ENCODE results near the gene ZNF382.

Gene ZNF382

DNA sequence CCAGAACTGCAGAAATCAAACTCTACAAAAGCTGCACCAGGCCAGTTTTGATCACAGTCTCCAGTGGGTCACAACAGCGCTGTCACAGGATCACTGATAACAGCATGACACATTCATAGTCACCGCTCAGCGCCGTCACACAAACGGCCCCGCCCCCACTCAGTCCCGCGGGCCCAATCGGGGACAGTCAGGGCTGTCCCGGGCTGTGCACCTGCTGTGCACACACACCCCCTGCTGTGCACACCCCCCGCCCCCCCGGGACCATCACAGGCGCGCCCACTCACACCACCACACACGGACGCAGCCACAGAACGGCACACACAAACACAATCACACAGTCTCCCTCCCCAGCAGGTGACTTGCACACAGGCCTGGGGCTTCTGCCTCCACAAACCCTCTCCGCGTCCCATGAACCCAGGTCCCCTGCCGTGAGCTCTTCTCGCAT lies 435 bp upstream of the ZNF382 start:
- Histone ChIP-seq H3K9me3 (no peaks in the 10 kb centered on the region), H3K4me3 (peak overlapping the region; percentile 73 to 84), H3K36me3 (peaks cover 9 to 20% (median 11%) of the 10 kb centered on the region in 3 donors), H3K27ac (peak overlapping the region; percentile 85 to 89), H3K4me1 (peaks cover 0 to 12% (median 3%) of the 10 kb centered on the region in 4 donors), H3K27me3 (no peaks in the 10 kb centered on the region)
- TF ChIP-seq, protein P1, sequence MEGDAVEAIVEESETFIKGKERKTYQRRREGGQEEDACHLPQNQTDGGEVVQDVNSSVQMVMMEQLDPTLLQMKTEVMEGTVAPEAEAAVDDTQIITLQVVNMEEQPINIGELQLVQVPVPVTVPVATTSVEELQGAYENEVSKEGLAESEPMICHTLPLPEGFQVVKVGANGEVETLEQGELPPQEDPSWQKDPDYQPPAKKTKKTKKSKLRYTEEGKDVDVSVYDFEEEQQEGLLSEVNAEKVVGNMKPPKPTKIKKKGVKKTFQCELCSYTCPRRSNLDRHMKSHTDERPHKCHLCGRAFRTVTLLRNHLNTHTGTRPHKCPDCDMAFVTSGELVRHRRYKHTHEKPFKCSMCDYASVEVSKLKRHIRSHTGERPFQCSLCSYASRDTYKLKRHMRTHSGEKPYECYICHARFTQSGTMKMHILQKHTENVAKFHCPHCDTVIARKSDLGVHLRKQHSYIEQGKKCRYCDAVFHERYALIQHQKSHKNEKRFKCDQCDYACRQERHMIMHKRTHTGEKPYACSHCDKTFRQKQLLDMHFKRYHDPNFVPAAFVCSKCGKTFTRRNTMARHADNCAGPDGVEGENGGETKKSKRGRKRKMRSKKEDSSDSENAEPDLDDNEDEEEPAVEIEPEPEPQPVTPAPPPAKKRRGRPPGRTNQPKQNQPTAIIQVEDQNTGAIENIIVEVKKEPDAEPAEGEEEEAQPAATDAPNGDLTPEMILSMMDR (IDR thresholded peaks at IDR 0.05): no peak
- peak; percentile 49 to 83 for DNase-seq
- intact Hi-C loops (cut with DNase I; ENCODE audit: low total_unique reads): no loop called here

DNA sequence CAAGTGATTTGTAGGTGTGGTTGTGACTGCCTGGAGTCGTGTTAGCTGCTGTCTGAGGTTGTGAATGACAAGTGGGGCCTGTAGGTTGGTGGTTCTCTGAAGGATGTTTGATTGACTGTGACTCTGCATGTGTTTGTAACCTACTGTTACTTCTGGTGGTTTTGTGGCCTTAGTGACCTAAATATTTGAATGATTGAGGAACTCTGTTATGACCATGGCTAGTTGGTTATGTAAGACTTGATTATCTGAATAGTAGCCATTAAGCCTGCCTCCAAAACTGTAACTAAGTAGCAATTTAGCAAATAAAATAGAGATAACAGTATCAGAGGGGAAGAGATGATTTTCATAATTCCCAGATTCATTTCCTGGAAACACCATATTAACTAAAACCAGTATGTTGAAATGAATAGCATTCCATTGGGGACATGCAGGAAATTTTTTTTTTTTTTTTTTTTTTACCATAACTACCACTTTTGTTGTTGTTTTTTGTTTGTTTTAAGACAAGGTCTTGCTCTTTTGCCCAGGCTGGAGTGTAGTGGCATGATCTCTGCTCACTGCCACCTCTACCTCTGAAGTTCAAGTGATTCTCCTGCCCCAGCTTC lies 865 bp downstream of the ZNF382 start:
- no peak for DNase-seq
- H3K36me3 ChIP-seq: peaks cover 22 to 33% (median 23%) of the 10 kb centered on the region in 3 donors
- TF ChIP-seq, protein P1 (IDR thresholded peaks at IDR 0.05): no peak
- H3K4me3 ChIP-seq: peak overlapping the region; percentile 73 to 84
- H3K4me1 ChIP-seq: peaks cover 0 to 12% (median 3%) of the 10 kb centered on the region in 4 donors
- intact Hi-C loops (cut with DNase I; ENCODE audit: low total_unique reads): no loop called here
- H3K27me3 ChIP-seq: no peaks in the 10 kb centered on the region
- H3K9me3 ChIP-seq: no peaks in the 10 kb centered on the region
- peak overlapping the region; percentile 85 to 89 for H3K27ac ChIP-seq

DNA sequence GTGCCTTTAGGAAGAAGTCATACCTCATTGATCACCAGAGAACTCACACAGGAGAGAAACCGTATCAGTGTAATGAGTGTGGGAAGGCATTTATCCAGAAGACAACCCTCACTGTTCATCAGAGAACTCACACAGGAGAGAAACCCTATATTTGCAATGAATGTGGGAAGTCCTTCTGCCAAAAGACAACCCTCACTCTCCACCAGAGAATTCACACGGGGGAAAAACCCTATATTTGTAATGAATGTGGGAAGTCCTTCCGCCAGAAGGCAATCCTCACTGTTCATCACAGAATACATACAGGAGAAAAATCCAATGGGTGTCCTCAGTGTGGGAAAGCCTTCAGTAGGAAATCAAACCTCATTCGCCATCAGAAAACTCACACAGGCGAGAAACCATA lies 21.9 kb downstream of the ZNF382 start:
- peaks cover 55 to 95% (median 90%) of the 10 kb centered on the region in 3 donors for H3K36me3 ChIP-seq

DNA sequence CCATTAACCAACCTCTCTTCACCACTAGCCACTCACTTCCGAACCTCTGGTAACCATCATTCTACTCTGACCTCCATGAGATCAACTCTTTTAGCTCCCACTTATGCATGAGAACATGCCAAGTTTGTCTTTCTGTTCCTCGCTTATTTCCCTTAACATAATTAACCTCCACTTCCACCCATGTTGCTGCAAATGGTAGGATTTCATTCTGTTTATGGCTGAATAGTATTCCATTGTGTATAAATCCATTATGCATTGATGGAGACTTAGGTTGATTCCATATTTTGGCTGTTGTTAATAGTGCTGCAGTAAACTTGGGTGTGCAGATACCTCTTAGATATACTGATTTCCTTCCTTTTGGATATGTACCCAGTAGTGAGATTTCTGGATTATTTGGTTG lies 30.2 kb downstream of the ZNF382 start:
- Histone ChIP-seq H3K4me1 (no peaks in the 10 kb centered on the region), H3K27ac (no peak overlapping the region), H3K27me3 (no peaks in the 10 kb centered on the region), H3K4me3 (no peak overlapping the region), H3K36me3 (peaks cover 63 to 95% (median 91%) of the 10 kb centered on the region in 3 donors), H3K9me3 (peaks cover 24 to 100% (median 100%) of the 10 kb centered on the region in 3 donors)
- no peak for DNase-seq
- intact Hi-C loops (cut with DNase I; ENCODE audit: low total_unique reads): no loop called here
- TF ChIP-seq, protein P1 (IDR thresholded peaks at IDR 0.05): no peak

More for the DNA sequence above, 21.9 kb downstream of the ZNF382 start:
- no peak for DNase-seq
- peaks cover 6 to 99% (median 92%) of the 10 kb centered on the region in 3 donors for H3K9me3 ChIP-seq
- no peaks in the 10 kb centered on the region for H3K27me3 ChIP-seq
- H3K27ac ChIP-seq: no peak overlapping the region
- H3K4me1 ChIP-seq: no peaks in the 10 kb centered on the region
- TF ChIP-seq, protein P1 (IDR thresholded peaks at IDR 0.05): no peak
- H3K4me3 ChIP-seq: no peak overlapping the region
- intact Hi-C loops (cut with DNase I; ENCODE audit: low total_unique reads): no loop called here

DNA sequence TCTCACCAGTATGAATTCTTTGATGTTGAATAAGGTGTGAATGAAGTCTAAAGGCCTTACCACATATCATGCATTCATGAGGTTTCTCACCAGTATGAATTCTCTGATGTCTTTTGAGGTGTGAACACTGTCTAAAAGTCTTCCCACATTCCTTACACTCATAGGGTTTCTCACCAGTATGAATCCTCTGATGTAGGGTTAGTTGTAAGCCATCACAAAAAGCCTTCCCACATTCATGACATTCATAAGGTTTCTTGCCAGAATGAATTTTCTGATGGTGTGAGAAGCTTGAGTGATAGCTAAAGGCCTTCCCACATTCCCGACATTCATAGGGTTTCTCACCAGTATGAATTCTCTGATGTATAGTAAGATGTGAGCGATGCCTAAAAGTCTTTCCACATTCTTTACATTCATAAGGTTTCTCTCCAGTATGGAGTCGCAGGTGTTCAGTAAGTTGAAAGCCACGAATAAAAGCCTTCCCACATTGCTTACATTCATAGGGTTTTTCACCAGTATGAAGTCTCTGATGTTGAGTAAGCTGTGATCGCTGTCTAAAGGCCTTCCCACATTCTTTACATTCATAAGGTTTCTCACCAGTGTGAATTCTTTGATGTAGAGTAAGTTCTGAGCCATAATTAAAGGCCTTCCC lies 33.9 kb downstream of the ZNF382 start:
- no peaks in the 10 kb centered on the region for H3K4me1 ChIP-seq
- intact Hi-C loops (cut with DNase I; ENCODE audit: low total_unique reads): no loop called here
- no peaks in the 10 kb centered on the region for H3K27me3 ChIP-seq
- H3K36me3 ChIP-seq: peaks cover 91 to 100% (median 97%) of the 10 kb centered on the region in 3 donors
- H3K9me3 ChIP-seq: peaks cover 37 to 99% (median 97%) of the 10 kb centered on the region in 3 donors
- no peak for DNase-seq
- H3K27ac ChIP-seq: no peak overlapping the region
- TF ChIP-seq, protein P1 (IDR thresholded peaks at IDR 0.05): no peak
- no peak overlapping the region for H3K4me3 ChIP-seq
